PFSK-1 (cell line): Measurements from ENCODE around the gene FOS.

Source experiments
- FOXP2 ChIP-seq: optimal IDR thresholded peaks from 2 replicates; pipeline ENCODE3; 2011; ENCODE audit warnings: borderline replicate concordance, control low read depth, inconsistent platforms; ENCODE audit not compliant: insufficient read depth; ENCODE audit errors: extremely low read length, extremely low read depth
- POLR2AphosphoS5 ChIP-seq: IDR thresholded peaks from 2 replicates; pipeline ENCODE4 v1.6.1; 2012; ENCODE audit warnings: low read depth, mild to moderate bottlenecking, control low read depth, low read length, moderate library complexity
- REST ChIP-seq, 2 experiments: IDR thresholded peaks; 2 replicates each; pipeline versions ENCODE4 v1.6.1 to v1.8.0; 2011 to 2012; ENCODE audit warnings: low read depth in 2 of 2, low read length in 2 of 2, control low read depth in 1 of 2, inconsistent platforms in 1 of 2, mild to moderate bottlenecking in 1 of 2, moderate library complexity in 1 of 2; ENCODE audit not compliant: insufficient read depth in 1 of 2
- SIN3A ChIP-seq: IDR thresholded peaks from 2 replicates; pipeline ENCODE4 v1.6.1; 2012; ENCODE audit warnings: mild to moderate bottlenecking, low read length, moderate library complexity, borderline replicate concordance; ENCODE audit not compliant: insufficient read depth
- TAF1 ChIP-seq: IDR thresholded peaks from 2 replicates; pipeline ENCODE4 v1.6.1; 2012; ENCODE audit warnings: low read length, control low read depth, borderline replicate concordance; ENCODE audit not compliant: insufficient read depth

FOS gene

GRCh38 chr14:75236901-75237419 lies 41.7 kb upstream of the FOS start:
- TF ChIP-seq FOXP2 = no peak
- TF ChIP-seq POLR2AphosphoS5 = no peak
- no peak for TF ChIP-seq SIN3A
- no peak for TF ChIP-seq TAF1
- no peak for TF ChIP-seq REST (IDR thresholded peaks at IDR 0.05; ENCODE audit: insufficient read depth in 1 of 2, low read depth in 2 of 2, low read length in 2 of 2)

GRCh38 chr14:75238756-75239455 lies 39.7 kb upstream of the FOS start:
- no peak for TF ChIP-seq FOXP2
- TF ChIP-seq SIN3A = no peak
- no peak for TF ChIP-seq REST (IDR thresholded peaks at IDR 0.05; ENCODE audit: insufficient read depth in 1 of 2, low read depth in 2 of 2, low read length in 2 of 2)
- TF ChIP-seq TAF1 = no peak
- no peak for TF ChIP-seq POLR2AphosphoS5

GRCh38 chr14:75240781-75241180 lies 37.8 kb upstream of the FOS start:
- TF ChIP-seq TAF1 = no peak
- no peak for TF ChIP-seq REST (IDR thresholded peaks at IDR 0.05; ENCODE audit: insufficient read depth in 1 of 2, low read depth in 2 of 2, low read length in 2 of 2)
- no peak for TF ChIP-seq FOXP2
- TF ChIP-seq POLR2AphosphoS5 = no peak
- TF ChIP-seq SIN3A = no peak

- TF ChIP-seq POLR2AphosphoS5 (no peak), REST (IDR thresholded peaks at IDR 0.05; ENCODE audit: insufficient read depth in 1 of 2, low read depth in 2 of 2, low read length in 2 of 2) (no peak), TAF1 (no peak), FOXP2 (no peak), SIN3A (no peak)
Observed at GRCh38 chr14:75242546-75243273, 35.9 kb upstream of the FOS start.
